Measurements from ENCODE around the gene WFDC12.

GRCh38 chr20:45091366-45091765 is 32.9 kb downstream of the WFDC12 start:
- TF ChIP-seq ZNF565 (CRISPR knock-in tag; conservative IDR thresholded peaks at IDR 0.05; ENCODE audit: low read depth) (no peak), POU6F1 (CRISPR knock-in tag; IDR thresholded peaks at IDR 0.05; ENCODE audit: borderline replicate concordance, low read depth) (no peak), PATZ1 (CRISPR knock-in tag; IDR thresholded peaks at IDR 0.05; ENCODE audit: borderline replicate concordance) (no peak), TOX (CRISPR knock-in tag; IDR thresholded peaks at IDR 0.05; ENCODE audit: borderline replicate concordance) (no peak), CSDC2 (CRISPR knock-in tag; IDR thresholded peaks at IDR 0.05) (no peak), CSRNP3 (CRISPR knock-in tag; IDR thresholded peaks at IDR 0.05) (no peak), CREB5 (CRISPR knock-in tag; IDR thresholded peaks at IDR 0.05; ENCODE audit: low read depth) (no peak)

All from SK-N-SH treated with all-trans-retinoic acid at 6 μM for 48 hours (cell line).